Tibial nerve (tissue), 4 donors: Measurements from ENCODE around the gene SLC34A3.

Source experiments
- CTCF ChIP-seq, 5 experiments: fragments of 200-600 bp in 3 of 5; fragments of 450-650 bp in 2 of 5; sonication (generic) in 3 of 5; IDR thresholded peaks; one replicate each; pipeline ENCODE4 v1.5.1; 2016 to 2019; ENCODE audit warnings: antibody characterized with exemption in 5 of 5, mild to moderate bottlenecking in 3 of 5, moderate library complexity in 2 of 5
- EP300 ChIP-seq, 2 donors: sonication (generic); formaldehyde crosslinking; IDR thresholded peaks; one replicate each; pipeline ENCODE4 v1.6.1; 2017; ENCODE audit warnings: antibody characterized with exemption in 2 of 2, mild to moderate bottlenecking in 1 of 2
- POLR2A ChIP-seq, 2 donors: fragments of 450-650 bp; IDR thresholded peaks; one replicate each; pipeline ENCODE4 v1.6.1; 2017; ENCODE audit warnings: antibody characterized with exemption in 2 of 2, mild to moderate bottlenecking in 2 of 2, moderate library complexity in 2 of 2

GRCh38 chr9:137241490-137242268 is 11.0 kb downstream of the SLC34A3 start:
- TF ChIP-seq EP300 (IDR thresholded peaks at IDR 0.05) (no peak), CTCF (IDR thresholded peaks at IDR 0.05) (no peak), POLR2A (IDR thresholded peaks at IDR 0.05) (peak in 1 of 2 donors; percentile 5)
